Hepatocyte (in vitro differentiated cells): Measurements from ENCODE around the gene EML4. TPM values are rescaled to one million over a fixed set of nuclear protein-coding genes. Genes with fewer than 3 reads are reported as not detected.

Experiments used
- DNase-seq: peaks from one replicate; pipeline ENCODE4 v3.0.0-alpha.2; 2016; ENCODE audit warnings: low spot score
- H2AFZ ChIP-seq: fragments of 200-600 bp; sonication (generic); 2 replicates; pipeline ENCODE4 v1.6.0; 2016; ENCODE audit warnings: antibody characterized with exemption, mild to moderate bottlenecking
- H3K27ac ChIP-seq: fragments of 200-600 bp; sonication (generic); 2 replicates; pipeline ENCODE4 v1.5.1; 2016; ENCODE audit warnings: mild to moderate bottlenecking
- H3K27me3 ChIP-seq: fragments of 200-600 bp; sonication (generic); 2 replicates; pipeline ENCODE4 v1.6.1; 2016
- H3K36me3 ChIP-seq: fragments of 200-600 bp; sonication (generic); replicated peaks from 2 replicates; pipeline ENCODE4 v1.5.1; 2016; ENCODE audit warnings: low read depth; ENCODE audit not compliant: insufficient read depth
- H3K4me1 ChIP-seq: fragments of 200-600 bp; sonication (generic); 2 replicates; pipeline ENCODE4 v1.5.1; 2016; ENCODE audit warnings: mild to moderate bottlenecking, moderate library complexity; ENCODE audit not compliant: insufficient read depth
- H3K4me2 ChIP-seq: fragments of 200-600 bp; sonication (generic); 2 replicates; pipeline ENCODE4 v1.6.0; 2016
- H3K4me3 ChIP-seq: fragments of 200-600 bp; sonication (generic); 2 replicates; pipeline ENCODE4 v1.5.1; 2016; ENCODE audit warnings: mild to moderate bottlenecking
- H3K79me2 ChIP-seq: fragments of 200-600 bp; sonication (generic); 2 replicates; pipeline ENCODE4 v1.6.0; 2017; ENCODE audit warnings: mild to moderate bottlenecking
- H3K9me2 ChIP-seq: fragments of 200-600 bp; sonication (generic); replicated peaks from 2 replicates; pipeline ENCODE4 v1.6.0; 2017; ENCODE audit warnings: mild to moderate bottlenecking; ENCODE audit not compliant: insufficient read depth
- H3K9me3 ChIP-seq: fragments of 200-600 bp; sonication (generic); 2 replicates; pipeline ENCODE4 v1.5.1; 2016; ENCODE audit warnings: low read depth, mild to moderate bottlenecking
- H4K20me1 ChIP-seq: fragments of 200-600 bp; sonication (generic); 2 replicates; pipeline ENCODE4 v1.6.0; 2016; ENCODE audit warnings: mild to moderate bottlenecking; ENCODE audit not compliant: insufficient read depth, poor library complexity, severe bottlenecking
- EZH2 ChIP-seq: fragments of 200-600 bp; sonication (generic); IDR thresholded peaks from 2 replicates; pipeline ENCODE4 v1.6.1; 2016; ENCODE audit warnings: antibody characterized with exemption, mild to moderate bottlenecking, borderline replicate concordance
- EZH2phosphoT487 ChIP-seq: fragments of 200-600 bp; sonication (generic); IDR thresholded peaks from one replicate; pipeline ENCODE4 v1.6.1; 2018; ENCODE audit warnings: antibody characterized with exemption, mild to moderate bottlenecking, low read depth, moderate library complexity; ENCODE audit not compliant: unreplicated experiment, severe bottlenecking
- WGBS: methylation state at CpG from one replicate; pipeline ENCODE4 v1.1.6; 2016; ENCODE audit warnings: low lambda C conversion rate; ENCODE audit errors: missing lambda C conversion rate; 5-methylcytosine and 5-hydroxymethylcytosine counted together
- polyA plus RNA-seq: library from polyadenylated mRNA; unstranded; fragments of >200 nt; fragmentation: Nextera tagmentation; extraction: Ambion mirVana; gene quantifications from 2 replicates; pipeline ENCODE4 v1.2.1, GENCODE V29; 2016
- total RNA-seq: library from RNA; depleted of rRNA; stranded (reverse); fragments of >200 nt; gene quantifications from 2 replicates; pipeline ENCODE4 v1.2.3, GENCODE V29; 2014
- TF ChIP-seq, protein P1 (sequence below): fragments of 200-600 bp; sonication (generic); IDR thresholded peaks from 2 replicates; pipeline ENCODE4 v1.5.1; 2016; ENCODE audit warnings: antibody characterized with exemption, mild to moderate bottlenecking; ENCODE audit not compliant: poor library complexity

EML4 gene
- total and polyA plus RNA-seq, 2 experiments from 2014 or later: 49.9 to 86.8 TPM

- no peaks in the 10 kb centered on the region for H3K36me3 ChIP-seq
- H3K4me1 ChIP-seq: peaks cover 9% of the 10 kb centered on the region
- H3K9me3 ChIP-seq: no peaks in the 10 kb centered on the region
- no peak for TF ChIP-seq EZH2phosphoT487
- no peak for TF ChIP-seq EZH2
- H3K27ac ChIP-seq: no peak overlapping the region
- no peaks in the 10 kb centered on the region for H3K9me2 ChIP-seq
- no peak overlapping the region for H3K4me3 ChIP-seq
- no peaks in the 10 kb centered on the region for H4K20me1 ChIP-seq
- no peak overlapping the region for H3K4me2 ChIP-seq
- peaks cover 93% of the 10 kb centered on the region for H3K79me2 ChIP-seq
- H2AFZ ChIP-seq: no peak overlapping the region
- WGBS: 65% methylated on average over 4 of the region's 4 CpGs
- DNase-seq: no peak
- no peaks in the 10 kb centered on the region for H3K27me3 ChIP-seq
Measured at GRCh38 chr2:42241517-42241916, 72.4 kb downstream of the EML4 start.

GRCh38 chr2:42243297-42243696 lies 74.1 kb downstream of the EML4 start:
- no peak overlapping the region for H3K4me3 ChIP-seq
- H3K4me1 ChIP-seq: peaks cover 9% of the 10 kb centered on the region
- no peak overlapping the region for H2AFZ ChIP-seq
- no peak for TF ChIP-seq EZH2phosphoT487
- TF ChIP-seq, protein P1, sequence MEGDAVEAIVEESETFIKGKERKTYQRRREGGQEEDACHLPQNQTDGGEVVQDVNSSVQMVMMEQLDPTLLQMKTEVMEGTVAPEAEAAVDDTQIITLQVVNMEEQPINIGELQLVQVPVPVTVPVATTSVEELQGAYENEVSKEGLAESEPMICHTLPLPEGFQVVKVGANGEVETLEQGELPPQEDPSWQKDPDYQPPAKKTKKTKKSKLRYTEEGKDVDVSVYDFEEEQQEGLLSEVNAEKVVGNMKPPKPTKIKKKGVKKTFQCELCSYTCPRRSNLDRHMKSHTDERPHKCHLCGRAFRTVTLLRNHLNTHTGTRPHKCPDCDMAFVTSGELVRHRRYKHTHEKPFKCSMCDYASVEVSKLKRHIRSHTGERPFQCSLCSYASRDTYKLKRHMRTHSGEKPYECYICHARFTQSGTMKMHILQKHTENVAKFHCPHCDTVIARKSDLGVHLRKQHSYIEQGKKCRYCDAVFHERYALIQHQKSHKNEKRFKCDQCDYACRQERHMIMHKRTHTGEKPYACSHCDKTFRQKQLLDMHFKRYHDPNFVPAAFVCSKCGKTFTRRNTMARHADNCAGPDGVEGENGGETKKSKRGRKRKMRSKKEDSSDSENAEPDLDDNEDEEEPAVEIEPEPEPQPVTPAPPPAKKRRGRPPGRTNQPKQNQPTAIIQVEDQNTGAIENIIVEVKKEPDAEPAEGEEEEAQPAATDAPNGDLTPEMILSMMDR: no peak
- no peak for TF ChIP-seq EZH2
- no peak overlapping the region for H3K4me2 ChIP-seq
- H3K9me3 ChIP-seq: no peaks in the 10 kb centered on the region
- H3K27me3 ChIP-seq: no peaks in the 10 kb centered on the region
- WGBS: 76% methylated on average over 3 of the region's 3 CpGs
- H3K9me2 ChIP-seq: no peaks in the 10 kb centered on the region
- H4K20me1 ChIP-seq: no peaks in the 10 kb centered on the region
- H3K36me3 ChIP-seq: no peaks in the 10 kb centered on the region
- H3K27ac ChIP-seq: no peak overlapping the region
- peaks cover 86% of the 10 kb centered on the region for H3K79me2 ChIP-seq
- DNase-seq: no peak

- TF ChIP-seq, protein P1: no peak
- TF ChIP-seq EZH2 (no peak), EZH2phosphoT487 (no peak)
- no peak for DNase-seq
- Histone ChIP-seq H3K4me3 (no peak overlapping the region), H3K9me2 (no peaks in the 10 kb centered on the region), H3K9me3 (no peaks in the 10 kb centered on the region), H4K20me1 (no peaks in the 10 kb centered on the region), H3K27me3 (no peaks in the 10 kb centered on the region), H3K4me2 (no peak overlapping the region), H3K27ac (no peak overlapping the region), H2AFZ (no peak overlapping the region), H3K79me2 (peaks cover 75% of the 10 kb centered on the region), H3K4me1 (peaks cover 9% of the 10 kb centered on the region), H3K36me3 (no peaks in the 10 kb centered on the region)
- WGBS: 81% methylated on average over 2 of the region's 2 CpGs
Measured at GRCh38 chr2:42244520-42244919, 75.4 kb downstream of the EML4 start.

DNA sequence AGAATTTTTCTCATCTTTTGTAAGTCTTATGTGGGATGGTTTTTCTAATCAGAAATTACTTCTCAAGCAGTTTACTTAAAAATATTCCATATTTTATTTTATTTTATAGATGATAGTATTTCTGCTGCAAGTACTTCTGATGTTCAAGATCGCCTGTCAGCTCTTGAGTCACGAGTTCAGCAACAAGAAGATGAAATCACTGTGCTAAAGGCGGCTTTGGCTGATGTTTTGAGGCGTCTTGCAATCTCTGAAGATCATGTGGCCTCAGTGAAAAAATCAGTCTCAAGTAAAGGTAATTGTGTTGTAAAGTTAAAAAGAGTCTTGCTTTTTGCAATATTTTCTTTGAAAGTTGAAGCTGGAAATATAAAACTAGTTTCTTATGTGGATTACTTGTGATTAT lies 76.2 kb downstream of the EML4 start:
- Histone ChIP-seq H3K4me1 (peaks cover 9% of the 10 kb centered on the region), H4K20me1 (no peaks in the 10 kb centered on the region)
- 92% methylated on average over 4 of the region's 4 CpGs for WGBS

More for the DNA sequence above, 76.2 kb downstream of the EML4 start:
- H3K9me2 ChIP-seq: no peaks in the 10 kb centered on the region
- H3K4me3 ChIP-seq: no peak overlapping the region
- no peak overlapping the region for H2AFZ ChIP-seq
- TF ChIP-seq EZH2: no peak
- TF ChIP-seq EZH2phosphoT487: no peak
- TF ChIP-seq, protein P1: no peak
- H3K27ac ChIP-seq: no peak overlapping the region
- H3K36me3 ChIP-seq: no peaks in the 10 kb centered on the region
- H3K4me2 ChIP-seq: no peak overlapping the region
- peaks cover 74% of the 10 kb centered on the region for H3K79me2 ChIP-seq
- no peak for DNase-seq
- H3K27me3 ChIP-seq: no peaks in the 10 kb centered on the region
- no peaks in the 10 kb centered on the region for H3K9me3 ChIP-seq
